Measurements from ENCODE around the gene APPL2. TPM values are rescaled to one million over a fixed set of nuclear protein-coding genes. Genes with fewer than 3 reads are reported as not detected.

The APPL2 gene
- polyA plus RNA-seq, 1 experiment = 50.1 TPM

- CTCF ChIA-PET = interaction anchor here (0.6 to 1.3 kb wide), 4 partner anchors 9 to 22 kb away, joined by 4 to 6 read pairs (median 4); no protein-coding TSS in a partner anchor
Measured at GRCh38 chr12:105279460-105280056, 43.6 kb upstream of the APPL2 start.

DNA sequence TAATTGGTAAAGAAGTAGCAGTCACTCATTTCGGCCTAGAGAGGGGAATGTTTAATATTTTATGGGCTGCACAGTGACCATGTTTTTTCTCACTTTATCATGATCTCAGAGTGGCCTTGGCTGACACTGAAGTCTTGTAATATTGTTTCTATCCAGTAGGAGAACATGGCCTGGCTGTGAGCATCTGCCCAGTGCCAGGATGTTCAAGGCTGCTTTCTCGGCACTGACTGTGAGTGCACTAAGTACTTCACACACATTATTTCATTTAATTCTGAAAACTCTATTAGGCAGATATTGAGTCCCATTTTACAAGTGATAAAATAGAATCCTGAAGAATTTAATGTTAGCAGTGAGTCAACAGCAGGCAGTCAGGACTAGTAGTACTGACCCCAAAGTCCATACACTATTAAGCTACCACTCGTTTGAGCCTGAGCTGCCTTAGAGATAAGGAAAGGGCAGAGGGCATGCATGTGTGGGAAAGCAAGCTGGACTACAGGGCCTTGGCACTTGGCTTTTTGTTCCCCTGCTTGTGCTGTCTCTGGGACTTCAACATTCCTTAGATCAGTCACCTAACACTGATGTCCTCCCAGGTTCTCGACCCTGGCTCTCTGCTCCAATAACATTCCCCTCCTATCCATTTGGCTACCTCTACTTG, 42.2 kb upstream of the APPL2 start:
- CTCF ChIA-PET = no interaction called here
- H3K4me3 ChIP-seq (ENCODE audit: low read depth, low read length) = no peak overlapping the region

More at GRCh38 chr12:105279460-105280056, 43.6 kb upstream of the APPL2 start:
- Histone ChIP-seq H3K27ac (ENCODE audit: low read depth, low read length) (no peak overlapping the region), H3K9me3 (ENCODE audit: control insufficient read depth, insufficient read depth, low read length) (no peaks in the 10 kb centered on the region; the same call in 1 of the 2 replicates), H3K4me3 (ENCODE audit: low read depth, low read length) (no peak overlapping the region), H3K27me3 (ENCODE audit: control insufficient read depth, insufficient read depth, low read length) (no peaks in the 10 kb centered on the region)
- DNase-seq (ENCODE audit: low read depth, low spot score) = no peak
- TF ChIP-seq, protein P1, sequence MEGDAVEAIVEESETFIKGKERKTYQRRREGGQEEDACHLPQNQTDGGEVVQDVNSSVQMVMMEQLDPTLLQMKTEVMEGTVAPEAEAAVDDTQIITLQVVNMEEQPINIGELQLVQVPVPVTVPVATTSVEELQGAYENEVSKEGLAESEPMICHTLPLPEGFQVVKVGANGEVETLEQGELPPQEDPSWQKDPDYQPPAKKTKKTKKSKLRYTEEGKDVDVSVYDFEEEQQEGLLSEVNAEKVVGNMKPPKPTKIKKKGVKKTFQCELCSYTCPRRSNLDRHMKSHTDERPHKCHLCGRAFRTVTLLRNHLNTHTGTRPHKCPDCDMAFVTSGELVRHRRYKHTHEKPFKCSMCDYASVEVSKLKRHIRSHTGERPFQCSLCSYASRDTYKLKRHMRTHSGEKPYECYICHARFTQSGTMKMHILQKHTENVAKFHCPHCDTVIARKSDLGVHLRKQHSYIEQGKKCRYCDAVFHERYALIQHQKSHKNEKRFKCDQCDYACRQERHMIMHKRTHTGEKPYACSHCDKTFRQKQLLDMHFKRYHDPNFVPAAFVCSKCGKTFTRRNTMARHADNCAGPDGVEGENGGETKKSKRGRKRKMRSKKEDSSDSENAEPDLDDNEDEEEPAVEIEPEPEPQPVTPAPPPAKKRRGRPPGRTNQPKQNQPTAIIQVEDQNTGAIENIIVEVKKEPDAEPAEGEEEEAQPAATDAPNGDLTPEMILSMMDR (IDR thresholded peaks at IDR 0.05; ENCODE audit: low read depth, low read length) = peak; percentile 59
- POLR2A ChIA-PET = no interaction called here

DNA sequence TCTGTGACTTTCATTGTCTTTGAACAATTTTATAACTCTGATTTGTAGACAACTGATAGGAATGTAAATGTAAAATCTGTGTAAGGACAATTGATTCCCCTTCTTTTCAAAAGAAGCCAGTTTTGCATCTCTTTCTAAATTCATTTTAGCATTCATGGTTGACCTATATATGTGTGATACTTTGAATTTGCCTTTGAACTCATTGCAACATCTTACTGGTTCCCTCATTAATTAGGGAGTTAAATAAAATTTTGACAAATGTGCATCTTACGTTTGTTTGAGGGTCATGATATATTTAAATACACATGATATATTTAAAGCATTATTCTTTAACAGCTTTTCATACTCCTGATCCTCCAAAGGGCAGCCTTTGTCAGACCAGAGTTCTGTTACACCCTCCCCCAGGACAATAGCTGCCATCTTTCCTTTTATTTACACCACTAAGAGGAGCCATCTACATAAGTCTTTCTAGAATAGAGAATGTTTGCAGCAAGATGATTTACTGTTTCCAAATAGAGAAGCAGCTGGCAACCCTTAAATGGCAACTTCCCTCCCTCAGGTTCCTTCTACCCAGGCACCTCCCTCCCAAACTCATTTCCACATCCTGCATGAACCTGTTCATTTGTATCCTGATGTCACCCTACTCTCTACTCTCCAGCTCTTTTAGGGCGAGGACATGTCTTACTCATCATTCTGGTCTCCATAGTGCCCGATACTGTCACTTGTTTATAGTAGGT, 40.2 kb upstream of the APPL2 start:
- TF ChIP-seq, protein P1 (IDR thresholded peaks at IDR 0.05; ENCODE audit: low read depth, low read length) = no peak
- CTCF ChIA-PET = no interaction called here
- POLR2A ChIA-PET = interaction anchor here (1.0 kb wide), 1 partner anchor 40 kb away, joined by 3 read pairs; the partner anchor contains the start of gene APPL2
- Histone ChIP-seq H3K4me3 (ENCODE audit: low read depth, low read length) (no peak overlapping the region), H3K27ac (ENCODE audit: low read depth, low read length) (no peak overlapping the region), H3K9me3 (ENCODE audit: control insufficient read depth, insufficient read depth, low read length) (no peaks in the 10 kb centered on the region), H3K27me3 (ENCODE audit: control insufficient read depth, insufficient read depth, low read length) (no peaks in the 10 kb centered on the region)
- DNase-seq (ENCODE audit: low read depth, low spot score) = no peak

More for the DNA sequence above, 42.2 kb upstream of the APPL2 start:
- no peaks in the 10 kb centered on the region; the same call in 1 of the 2 replicates for H3K9me3 ChIP-seq (ENCODE audit: control insufficient read depth, insufficient read depth, low read length)
- DNase-seq (ENCODE audit: low read depth, low spot score) = no peak
- no peaks in the 10 kb centered on the region for H3K27me3 ChIP-seq (ENCODE audit: control insufficient read depth, insufficient read depth, low read length)
- TF ChIP-seq, protein P1 (IDR thresholded peaks at IDR 0.05; ENCODE audit: low read depth, low read length) = peak; percentile 40
- H3K27ac ChIP-seq (ENCODE audit: low read depth, low read length) = no peak overlapping the region
- POLR2A ChIA-PET = no interaction called here

GRCh38 chr12:105274571-105274970, 38.6 kb upstream of the APPL2 start:
- CTCF ChIA-PET = interaction anchor here (1.6 kb wide), 1 partner anchor 11 kb away, joined by 4 read pairs; no protein-coding TSS in a partner anchor
- DNase-seq (ENCODE audit: low read depth, low spot score) = no peak
- POLR2A ChIA-PET = no interaction called here
- Histone ChIP-seq H3K27me3 (ENCODE audit: control insufficient read depth, insufficient read depth, low read length) (no peaks in the 10 kb centered on the region), H3K9me3 (ENCODE audit: control insufficient read depth, insufficient read depth, low read length) (no peaks in the 10 kb centered on the region), H3K4me3 (ENCODE audit: low read depth, low read length) (no peak overlapping the region), H3K27ac (ENCODE audit: low read depth, low read length) (no peak overlapping the region)
- TF ChIP-seq, protein P1 (IDR thresholded peaks at IDR 0.05; ENCODE audit: low read depth, low read length) = no peak

Measured in AG04450 (cell line).